Natural killer cell (primary cell): ENCODE results near the gene PLCB1. TPM values are rescaled to one million over a fixed set of nuclear protein-coding genes. Genes with fewer than 3 reads are reported as not detected.

ENCODE experiments used
- ATAC-seq, 3 donors: fragments of 150-1000 bp in 2 of 3; fragments of 200-7000 bp in 1 of 3; cut with Tn5 transposase; 1 replicate in 1 of 3; 2 replicates in 2 of 3; pipeline ENCODE4 v1.10.0; 2021; ENCODE audit warnings: mild to moderate bottlenecking in 2 of 3, moderate library complexity in 2 of 3
- DNase-seq, 2 donors: peaks; one replicate each; pipeline versions ENCODE4 v3.0.0 to v3.0.0-alpha.2; 2013 to 2021; ENCODE audit warnings: mixed read lengths in 1 of 2
- H3K27ac ChIP-seq: one replicate; pipeline ENCODE4 v1.5.1; 2013; ENCODE audit warnings: mild to moderate bottlenecking, low read length
- H3K27me3 ChIP-seq: one replicate; pipeline ENCODE4 v1.6.1; 2013; ENCODE audit warnings: low read length; ENCODE audit not compliant: control insufficient read depth, insufficient read depth
- H3K36me3 ChIP-seq: one replicate; pipeline ENCODE4 v1.6.1; 2013; ENCODE audit warnings: low read length; ENCODE audit not compliant: control insufficient read depth, insufficient read depth
- H3K4me1 ChIP-seq: one replicate; pipeline ENCODE4 v1.6.1; 2013; ENCODE audit warnings: low read length; ENCODE audit not compliant: control insufficient read depth, insufficient read depth
- H3K4me3 ChIP-seq: one replicate; pipeline ENCODE4 v1.5.1; 2013; ENCODE audit warnings: low read length
- H3K9me3 ChIP-seq: one replicate; pipeline ENCODE4 v1.6.1; 2013; ENCODE audit warnings: low read length; ENCODE audit not compliant: control insufficient read depth, insufficient read depth
- H3K27ac Mint-ChIP-seq, 2 donors: one replicate each; pipeline ENCODE4 v1.8.0; 2022; ENCODE audit warnings: mild to moderate bottlenecking in 2 of 2, mixed read lengths in 2 of 2, moderate library complexity in 1 of 2
- H3K27me3 Mint-ChIP-seq, 2 donors: one replicate each; pipeline ENCODE4 v1.8.0; 2022; ENCODE audit warnings: low read depth in 2 of 2, mixed read lengths in 2 of 2
- H3K36me3 Mint-ChIP-seq: one replicate; pipeline ENCODE4 v1.8.0; 2022; ENCODE audit warnings: mixed read lengths
- H3K4me1 Mint-ChIP-seq, 2 donors: one replicate each; pipeline ENCODE4 v1.8.0; 2022; ENCODE audit warnings: mixed read lengths in 2 of 2
- H3K4me3 Mint-ChIP-seq: one replicate; pipeline ENCODE4 v1.8.0; 2022; ENCODE audit warnings: mild to moderate bottlenecking, moderate library complexity, mixed read lengths
- H3K9me3 Mint-ChIP-seq, 2 donors: one replicate each; pipeline ENCODE4 v1.8.0; 2022; ENCODE audit warnings: mixed read lengths in 2 of 2
- CTCF ChIP-seq: fragments of 200-600 bp; IDR thresholded peaks from one replicate; pipeline ENCODE4 v1.8.0; 2022; ENCODE audit warnings: antibody characterized with exemption
- WGBS: methylation state at CpG from one replicate; pipeline ENCODE4 v1.1.7; 2013; ENCODE audit warnings: missing lambda C conversion rate; ENCODE audit not compliant: insufficient coverage; 5-methylcytosine and 5-hydroxymethylcytosine counted together
- intact Hi-C: fragments of 100-400 bp; cut with micrococcal nuclease; formaldehyde crosslinking; loops from one replicate; pipeline ENCODE4 v1.14.2; 2022
- total RNA-seq, 4 donors: library from RNA; stranded (reverse); fragments of 120-200 nt in 1 of 4; gene quantifications; one replicate each; pipeline versions ENCODE4 v1.2.3 to v1.2.4, GENCODE V29; 2013 to 2022

Gene PLCB1
- total RNA-seq, 3 donors from 2014 or later (not counting 1 experiment from before 2014, with no cell fraction given) = 48.7 to 66.2 (median 57.7) TPM

GRCh38 chr20:8094415-8094818 is 37.6 kb upstream of the PLCB1 start:
- ATAC-seq (no peak), DNase-seq (no peak)
- Mint-ChIP-seq H3K36me3 (no peaks in the 10 kb centered on the region), H3K9me3 (no peaks in the 10 kb centered on the region), H3K27ac (no peak overlapping the region), H3K4me1 (no peaks in the 10 kb centered on the region), H3K27me3 (peaks cover 12 to 30% of the 10 kb centered on the region in 2 donors), H3K4me3 (no peak overlapping the region)
- intact Hi-C loops = no loop called here
- H3K27me3 ChIP-seq = peaks cover 6% of the 10 kb centered on the region
- H3K4me3 ChIP-seq = no peak overlapping the region
- H3K36me3 ChIP-seq = no peaks in the 10 kb centered on the region
- H3K4me1 ChIP-seq = no peaks in the 10 kb centered on the region
- 4% methylated on average over 1 of the region's 1 CpG for WGBS
- TF ChIP-seq CTCF = no peak
- no peak overlapping the region for H3K27ac ChIP-seq
- H3K9me3 ChIP-seq = no peaks in the 10 kb centered on the region

GRCh38 chr20:8094850-8095249 is 37.2 kb upstream of the PLCB1 start:
- ATAC-seq = no peak
- no peak for DNase-seq
- H3K4me3 Mint-ChIP-seq = no peak overlapping the region
- no CpG with 5 or more reads among the region's 2 CpGs for WGBS
- Histone ChIP-seq H3K9me3 (no peaks in the 10 kb centered on the region), H3K36me3 (no peaks in the 10 kb centered on the region), H3K4me3 (no peak overlapping the region), H3K27ac (no peak overlapping the region), H3K27me3 (peaks cover 3% of the 10 kb centered on the region), H3K4me1 (no peaks in the 10 kb centered on the region)
- peaks cover 10 to 26% of the 10 kb centered on the region in 2 donors for H3K27me3 Mint-ChIP-seq
- no peaks in the 10 kb centered on the region for H3K36me3 Mint-ChIP-seq
- intact Hi-C loops = no loop called here
- no peak for TF ChIP-seq CTCF
- H3K4me1 Mint-ChIP-seq = no peaks in the 10 kb centered on the region
- H3K27ac Mint-ChIP-seq = no peak overlapping the region
- H3K9me3 Mint-ChIP-seq = no peaks in the 10 kb centered on the region

DNA sequence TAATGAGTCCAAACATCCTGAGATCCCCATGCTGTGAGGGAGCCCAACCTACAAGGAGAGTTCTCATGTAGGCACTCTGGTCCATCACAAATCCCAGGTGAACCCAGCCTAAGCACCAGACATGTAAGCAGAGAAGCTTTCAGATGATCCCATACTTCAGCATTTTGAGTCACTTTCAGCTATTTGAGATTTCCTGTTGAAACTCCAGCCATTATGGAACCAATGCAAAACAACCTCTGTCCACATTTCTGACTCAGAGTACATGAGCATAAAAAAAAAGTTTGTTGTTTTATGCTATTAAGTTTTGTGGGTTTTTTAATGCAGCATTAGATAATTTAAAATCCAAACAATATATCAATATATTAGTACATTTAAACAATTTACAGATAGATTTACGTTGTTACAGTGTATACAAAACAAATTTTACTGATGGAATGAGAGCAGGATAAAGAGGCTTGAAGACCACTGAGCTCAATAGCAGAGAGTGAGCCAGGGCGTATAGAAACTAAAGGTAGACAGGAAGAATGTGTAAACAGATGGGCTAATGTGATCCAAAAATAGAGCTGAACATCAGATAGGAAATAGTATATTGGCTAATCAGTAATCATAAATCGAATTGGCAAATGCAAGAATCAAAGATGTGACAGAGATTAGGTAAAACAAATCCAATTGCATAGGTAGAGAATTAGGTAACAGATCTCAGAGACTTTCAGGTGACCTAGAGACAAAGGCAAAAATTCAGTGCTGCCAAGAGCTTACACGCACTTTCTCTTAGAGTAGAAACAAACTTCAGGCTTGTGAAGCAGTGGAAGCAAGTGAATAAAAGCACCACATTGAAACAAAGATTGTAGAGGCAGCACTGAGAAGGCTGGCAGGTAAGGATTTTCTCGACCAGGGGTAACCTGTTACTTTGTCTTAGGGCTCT is 36.2 kb upstream of the PLCB1 start:
- intact Hi-C loops = no loop called here
- no peaks in the 10 kb centered on the region for H3K4me1 ChIP-seq
- no peaks in the 10 kb centered on the region for H3K36me3 ChIP-seq
- WGBS = 78% methylated on average over 3 of the region's 5 CpGs
- no peak for TF ChIP-seq CTCF
- H3K4me3 ChIP-seq = no peak overlapping the region
- H3K27ac ChIP-seq = no peak overlapping the region
- Mint-ChIP-seq H3K9me3 (no peaks in the 10 kb centered on the region), H3K27ac (no peak overlapping the region), H3K27me3 (peaks cover 9 to 27% of the 10 kb centered on the region in 2 donors), H3K4me1 (no peaks in the 10 kb centered on the region), H3K36me3 (no peaks in the 10 kb centered on the region), H3K4me3 (no peak overlapping the region)
- H3K27me3 ChIP-seq = peaks cover 3% of the 10 kb centered on the region
- ATAC-seq (no peak), DNase-seq (no peak)
- no peaks in the 10 kb centered on the region for H3K9me3 ChIP-seq
